Mesendoderm (in vitro differentiated cells): Measurements from ENCODE around the gene NAV1.

ENCODE experiments used
- DNase-seq: peaks from one replicate; pipeline ENCODE4 v3.0.0; 2013
- H2AK5ac ChIP-seq: 2 replicates; pipeline ENCODE4 v1.6.1; 2013; ENCODE audit warnings: low read length, inconsistent platforms
- H2BK120ac ChIP-seq: 2 replicates; pipeline ENCODE4 v1.6.1; 2013; ENCODE audit warnings: low read depth, mild to moderate bottlenecking, low read length, moderate library complexity, mixed read lengths
- H2BK15ac ChIP-seq: replicated peaks from 2 replicates; pipeline ENCODE4 v1.6.1; 2013; ENCODE audit warnings: low read depth, mild to moderate bottlenecking, moderate library complexity
- H2BK5ac ChIP-seq: 2 replicates; pipeline ENCODE4 v1.6.1; 2013; ENCODE audit warnings: low read length, inconsistent platforms
- H3K18ac ChIP-seq: 2 replicates; pipeline ENCODE4 v1.6.1; 2013; ENCODE audit warnings: mild to moderate bottlenecking, low read length, mixed read lengths
- H3K23ac ChIP-seq: one replicate; pipeline ENCODE4 v1.6.1; 2013; ENCODE audit warnings: low read length
- H3K27ac ChIP-seq: 2 replicates; pipeline ENCODE4 v1.5.1; 2013; ENCODE audit warnings: low read depth, mild to moderate bottlenecking, inconsistent platforms, low read length, moderate library complexity
- H3K27me3 ChIP-seq: 2 replicates; pipeline ENCODE4 v1.6.1; 2013; ENCODE audit warnings: low read length, control low read depth, mild to moderate bottlenecking, inconsistent platforms; ENCODE audit not compliant: insufficient read depth, poor library complexity
- H3K36me3 ChIP-seq: 2 replicates; pipeline ENCODE4 v1.6.1; 2013; ENCODE audit warnings: low read length, inconsistent platforms; ENCODE audit not compliant: control insufficient read depth, insufficient read depth
- H3K4ac ChIP-seq: one replicate; pipeline ENCODE4 v1.6.1; 2013; ENCODE audit warnings: low read depth, mild to moderate bottlenecking, low read length, moderate library complexity
- H3K4me1 ChIP-seq: 2 replicates; pipeline ENCODE4 v1.6.1; 2013; ENCODE audit warnings: low read depth, low read length, inconsistent platforms; ENCODE audit not compliant: control insufficient read depth
- H3K4me2 ChIP-seq: 2 replicates; pipeline ENCODE4 v1.6.1; 2013; ENCODE audit warnings: low read length
- H3K4me3 ChIP-seq: 2 replicates; pipeline ENCODE4 v1.5.1; 2013; ENCODE audit warnings: mild to moderate bottlenecking, low read length
- H3K56ac ChIP-seq: one replicate; pipeline ENCODE4 v1.6.1; 2013; ENCODE audit warnings: low read length
- H3K79me1 ChIP-seq: 2 replicates; pipeline ENCODE4 v1.6.1; 2013; ENCODE audit warnings: low read length, inconsistent platforms
- H3K79me2 ChIP-seq: 2 replicates; pipeline ENCODE4 v1.6.1; 2013; ENCODE audit warnings: mild to moderate bottlenecking, low read length; ENCODE audit not compliant: control insufficient read depth, insufficient read depth
- H3K9ac ChIP-seq: 2 replicates; pipeline ENCODE4 v1.6.1; 2013; ENCODE audit warnings: low read length, inconsistent platforms
- H4K5ac ChIP-seq: one replicate; pipeline ENCODE4 v1.6.1; 2013; ENCODE audit warnings: low read length
- H4K8ac ChIP-seq: one replicate; pipeline ENCODE4 v1.6.1; 2013; ENCODE audit warnings: low read depth, mild to moderate bottlenecking, control low read depth, low read length, moderate library complexity
- WGBS: extraction: QIAGEN DNeasy Blood & Tissue Kit; methylation state at CpG from one replicate; pipeline ENCODE4 v1.1.7; 2013; ENCODE audit warnings: low lambda C conversion rate, missing lambda C conversion rate; ENCODE audit not compliant: insufficient coverage; ENCODE audit errors: extremely low coverage; 5-methylcytosine and 5-hydroxymethylcytosine counted together

The NAV1 gene

DNA sequence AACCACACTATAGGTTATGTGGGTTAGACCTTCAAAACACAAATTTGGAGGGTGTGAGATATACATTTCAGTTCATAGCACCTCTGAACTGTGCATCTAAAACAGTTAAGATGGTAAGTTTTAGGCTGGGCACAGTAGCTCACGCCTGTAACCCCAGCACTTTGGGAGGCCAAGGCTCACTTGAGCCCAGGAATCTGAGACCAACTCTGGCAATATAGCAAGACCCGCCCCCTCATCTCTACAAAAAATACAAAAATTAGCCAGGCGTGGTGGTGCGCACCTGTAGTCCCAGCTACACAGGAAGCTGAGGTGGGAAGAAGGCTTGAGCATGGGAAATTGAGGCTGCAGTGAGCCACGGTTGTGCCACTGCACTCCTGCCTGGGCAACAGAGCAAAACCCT lies 47.9 kb downstream of the NAV1 start:
- no CpG with 5 or more reads among the region's 5 CpGs for WGBS
- H3K4me3 ChIP-seq: no peak overlapping the region
- no peaks in the 10 kb centered on the region for H3K79me2 ChIP-seq
- H4K8ac ChIP-seq: no peak overlapping the region
- H4K5ac ChIP-seq: no peak overlapping the region
- DNase-seq: no peak
- H2BK5ac ChIP-seq: no peak overlapping the region
- H3K4me2 ChIP-seq: no peak overlapping the region
- no peaks in the 10 kb centered on the region for H3K36me3 ChIP-seq
- H2AK5ac ChIP-seq: no peak overlapping the region
- H2BK120ac ChIP-seq: no peak overlapping the region
- H3K9ac ChIP-seq: no peak overlapping the region
- H3K27ac ChIP-seq: no peak overlapping the region
- H3K4ac ChIP-seq: no peak overlapping the region
- no peaks in the 10 kb centered on the region for H3K27me3 ChIP-seq
- H2BK15ac ChIP-seq: no peak overlapping the region
- no peak overlapping the region for H3K18ac ChIP-seq
- H3K79me1 ChIP-seq: no peaks in the 10 kb centered on the region
- no peak overlapping the region for H3K56ac ChIP-seq
- no peak overlapping the region for H3K23ac ChIP-seq
- no peaks in the 10 kb centered on the region for H3K4me1 ChIP-seq

DNA sequence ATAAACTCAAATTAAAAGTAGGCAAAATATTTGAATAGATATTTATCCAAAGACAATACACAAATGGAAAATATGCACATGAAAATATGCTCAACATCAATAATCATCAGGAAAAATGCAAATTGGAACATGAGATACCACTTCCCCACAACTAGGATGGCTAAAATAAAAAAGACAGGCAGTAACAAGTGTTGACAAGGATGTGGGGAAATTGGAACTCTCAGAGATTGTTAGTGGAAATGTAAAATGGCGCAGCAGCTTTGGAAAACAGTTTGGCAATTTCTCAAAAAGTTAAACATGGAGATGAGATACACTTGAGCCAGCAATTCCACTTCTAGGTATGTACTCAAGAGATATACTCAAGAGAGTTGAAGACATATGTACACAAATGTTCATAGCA lies 48.8 kb downstream of the NAV1 start:
- Histone ChIP-seq H3K27ac (no peak overlapping the region), H3K4me2 (no peak overlapping the region), H3K4me3 (no peak overlapping the region)

More for the DNA sequence above, 48.8 kb downstream of the NAV1 start:
- H4K8ac ChIP-seq: no peak overlapping the region
- H4K5ac ChIP-seq: no peak overlapping the region
- no peak overlapping the region for H2BK15ac ChIP-seq
- H3K9ac ChIP-seq: no peak overlapping the region
- no peaks in the 10 kb centered on the region for H3K36me3 ChIP-seq
- no peak overlapping the region for H2BK120ac ChIP-seq
- WGBS: no CpG with 5 or more reads among the region's 1 CpG
- no peak overlapping the region for H2BK5ac ChIP-seq
- H3K23ac ChIP-seq: no peak overlapping the region
- H3K4me1 ChIP-seq: no peaks in the 10 kb centered on the region
- no peak overlapping the region for H3K18ac ChIP-seq
- H3K27me3 ChIP-seq: no peaks in the 10 kb centered on the region
- no peak overlapping the region for H3K4ac ChIP-seq
- no peak overlapping the region for H2AK5ac ChIP-seq
- DNase-seq: no peak
- H3K79me1 ChIP-seq: no peaks in the 10 kb centered on the region
- no peaks in the 10 kb centered on the region for H3K79me2 ChIP-seq
- no peak overlapping the region for H3K56ac ChIP-seq
